A673 (cell line): ENCODE data around the gene PARP6. TPM values are rescaled to one million over a fixed set of nuclear protein-coding genes. Genes with fewer than 3 reads are reported as not detected.
A peak's percentile ranks its signal among the peaks of the same experiment; 100 is the strongest.

Source experiments
- BruUV-seq: library from RNA; stranded (reverse); fragments of 400-500 nt; replicated peaks from 2 replicates; lab custom pipeline; 2021; lab: Mats Ljungman, UMichigan
- CTCF ChIA-PET: fragments of 300-600 bp; sonication (Branson Sonifier 250); formaldehyde crosslinking; loops from one replicate; lab custom pipeline; 2022; ENCODE audit warnings: antibody characterized with exemption; lab: Charles Lee
- POLR2A ChIA-PET: fragments of 300-600 bp; sonication (Branson Sonifier 250); formaldehyde crosslinking; loops from one replicate; lab custom pipeline; 2022; ENCODE audit warnings: antibody characterized with exemption; ENCODE audit not compliant: low non-redundant PET; lab: Charles Lee
- DNase-seq: peaks from one replicate; pipeline ENCODE4 v3.0.0-alpha.2; 2015; ENCODE audit warnings: low spot score
- H3K27ac ChIP-seq: fragments of 200-600 bp; sonication (generic); 2 replicates; pipeline ENCODE4 v1.5.1; 2016; ENCODE audit warnings: mixed run types, low read depth, mild to moderate bottlenecking, mixed read lengths, antibody characterized with exemption, low read length; ENCODE audit not compliant: poor library complexity, severe bottlenecking
- H3K27me3 ChIP-seq: fragments of 200-600 bp; sonication (generic); replicated peaks from 2 replicates; pipeline ENCODE4 v1.6.1; 2017; ENCODE audit warnings: mixed run types, low read depth, mild to moderate bottlenecking, mixed read lengths, antibody characterized with exemption, low read length; ENCODE audit not compliant: insufficient read depth, poor library complexity
- H3K36me3 ChIP-seq: fragments of 200-600 bp; sonication (generic); 2 replicates; pipeline ENCODE4 v1.6.1; 2016; ENCODE audit warnings: mixed run types, mild to moderate bottlenecking, mixed read lengths, antibody characterized with exemption, low read length; ENCODE audit not compliant: insufficient read depth, poor library complexity, severe bottlenecking
- H3K4me1 ChIP-seq: fragments of 200-600 bp; sonication (generic); 2 replicates; pipeline ENCODE4 v1.6.1; 2017; ENCODE audit warnings: mixed run types, mild to moderate bottlenecking, mixed read lengths, antibody characterized with exemption, low read length; ENCODE audit not compliant: insufficient read depth, poor library complexity, severe bottlenecking
- H3K4me3 ChIP-seq: fragments of 200-600 bp; sonication (generic); 2 replicates; pipeline ENCODE4 v1.5.1; 2016; ENCODE audit warnings: low read depth, mixed run types, mild to moderate bottlenecking, mixed read lengths, low read length; ENCODE audit not compliant: poor library complexity, severe bottlenecking
- H3K9me3 ChIP-seq: fragments of 200-600 bp; sonication (generic); 2 replicates; pipeline ENCODE4 v1.6.1; 2016; ENCODE audit warnings: mixed run types, low read depth, mild to moderate bottlenecking, mixed read lengths, antibody characterized with exemption, low read length; ENCODE audit not compliant: poor library complexity, severe bottlenecking
- EZH2 ChIP-seq: fragments of 200-600 bp; sonication (generic); IDR thresholded peaks from 2 replicates; pipeline ENCODE4 v1.6.1; 2017; ENCODE audit warnings: borderline replicate concordance, low read depth, mild to moderate bottlenecking, mixed read lengths, antibody characterized with exemption, low read length; ENCODE audit not compliant: poor library complexity, severe bottlenecking
- intact Hi-C: fragments of 100-400 bp; cut with micrococcal nuclease; formaldehyde crosslinking; loops from one replicate; pipeline ENCODE4 v1.10.0; 2022; ENCODE audit not compliant: unreplicated experiment
- total RNA-seq: library from RNA; stranded (reverse); gene quantifications from 2 replicates; pipeline ENCODE4 v1.2.3, GENCODE V29; 2021
- TF ChIP-seq, protein P1 (sequence below): fragments of 300-800, 200-600 bp; sonication (generic); conservative IDR thresholded peaks from 2 replicates; pipeline ENCODE4 v1.5.1; 2017; ENCODE audit warnings: low read depth, mild to moderate bottlenecking, antibody characterized with exemption, low read length, moderate library complexity, mixed read lengths

PARP6 gene
- total RNA-seq, 1 experiment from 2014 or later = 71.4 TPM

DNA sequence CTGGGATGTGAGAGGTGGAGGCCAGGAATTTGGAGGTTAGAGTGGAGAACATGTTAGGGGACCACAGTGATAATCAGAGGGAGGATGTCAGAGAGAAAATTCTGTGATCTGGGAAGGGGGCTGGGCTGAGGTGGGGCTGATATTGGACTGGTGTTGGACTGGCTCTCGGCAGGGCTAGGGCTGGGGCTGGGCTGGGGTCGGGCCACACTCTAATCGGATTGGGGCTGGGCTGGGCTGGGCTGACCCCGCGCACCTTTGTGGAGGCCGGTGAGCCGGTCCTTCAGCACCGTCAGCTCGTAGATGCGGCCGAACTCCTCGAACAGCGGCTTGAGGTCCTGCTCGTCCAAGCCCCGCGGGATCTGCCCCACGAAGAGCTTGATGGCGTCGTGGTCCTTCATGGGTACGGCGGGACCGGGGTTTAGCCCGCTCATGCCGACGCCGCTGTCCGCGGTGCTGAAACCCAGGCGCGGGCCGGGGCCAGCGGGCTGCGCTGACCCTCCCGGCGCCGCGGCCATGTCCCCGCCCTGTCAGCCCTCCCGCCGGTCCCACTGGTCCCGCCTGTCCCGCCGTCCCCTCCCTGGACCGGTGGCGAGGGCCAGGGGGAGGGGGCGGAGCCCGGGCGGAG lies 47.1 kb upstream of the PARP6 start:
- Histone ChIP-seq H3K27ac (no peak overlapping the region), H3K27me3 (peaks cover 2% of the 10 kb centered on the region), H3K9me3 (no peaks in the 10 kb centered on the region), H3K4me3 (peak overlapping the region; percentile 40), H3K36me3 (no peaks in the 10 kb centered on the region), H3K4me1 (no peaks in the 10 kb centered on the region)
- ChIA-PET POLR2A (no interaction called here), CTCF (no interaction called here)
- DNase-seq = peak; percentile 66
- no peak for TF ChIP-seq EZH2
- TF ChIP-seq, protein P1, sequence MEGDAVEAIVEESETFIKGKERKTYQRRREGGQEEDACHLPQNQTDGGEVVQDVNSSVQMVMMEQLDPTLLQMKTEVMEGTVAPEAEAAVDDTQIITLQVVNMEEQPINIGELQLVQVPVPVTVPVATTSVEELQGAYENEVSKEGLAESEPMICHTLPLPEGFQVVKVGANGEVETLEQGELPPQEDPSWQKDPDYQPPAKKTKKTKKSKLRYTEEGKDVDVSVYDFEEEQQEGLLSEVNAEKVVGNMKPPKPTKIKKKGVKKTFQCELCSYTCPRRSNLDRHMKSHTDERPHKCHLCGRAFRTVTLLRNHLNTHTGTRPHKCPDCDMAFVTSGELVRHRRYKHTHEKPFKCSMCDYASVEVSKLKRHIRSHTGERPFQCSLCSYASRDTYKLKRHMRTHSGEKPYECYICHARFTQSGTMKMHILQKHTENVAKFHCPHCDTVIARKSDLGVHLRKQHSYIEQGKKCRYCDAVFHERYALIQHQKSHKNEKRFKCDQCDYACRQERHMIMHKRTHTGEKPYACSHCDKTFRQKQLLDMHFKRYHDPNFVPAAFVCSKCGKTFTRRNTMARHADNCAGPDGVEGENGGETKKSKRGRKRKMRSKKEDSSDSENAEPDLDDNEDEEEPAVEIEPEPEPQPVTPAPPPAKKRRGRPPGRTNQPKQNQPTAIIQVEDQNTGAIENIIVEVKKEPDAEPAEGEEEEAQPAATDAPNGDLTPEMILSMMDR = no peak
- BruUV-seq = no TSS peak
- intact Hi-C loops = no loop called here

DNA sequence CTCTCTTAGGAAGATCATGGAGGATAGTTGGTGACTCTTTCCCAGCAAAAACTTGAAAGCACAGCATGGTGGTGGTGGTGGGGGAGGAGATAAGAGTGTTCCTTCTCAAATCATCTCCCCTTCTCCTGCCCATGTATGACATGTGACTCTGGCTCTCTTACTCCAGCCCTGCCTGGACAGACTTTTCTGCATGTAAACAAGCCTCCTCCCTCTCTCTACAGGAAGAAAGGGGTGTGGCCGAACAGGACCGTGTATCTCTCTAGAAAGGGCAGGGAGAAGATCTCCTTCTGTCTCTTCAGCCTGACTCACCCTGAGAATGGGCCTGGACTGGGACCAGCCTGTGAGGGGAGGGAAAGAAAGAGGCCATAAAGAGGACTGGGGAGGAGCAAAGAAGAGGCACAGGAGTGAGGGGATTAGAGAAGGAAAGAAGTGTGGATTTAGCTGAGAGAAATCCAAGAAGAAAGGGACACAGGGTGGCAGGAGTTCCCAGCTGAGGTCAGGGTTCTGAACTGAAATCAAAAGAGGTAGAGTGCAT lies 46.1 kb upstream of the PARP6 start:
- H3K27me3 ChIP-seq = peaks cover 2% of the 10 kb centered on the region
- CTCF ChIA-PET = no interaction called here
- TF ChIP-seq EZH2 = no peak

DNA sequence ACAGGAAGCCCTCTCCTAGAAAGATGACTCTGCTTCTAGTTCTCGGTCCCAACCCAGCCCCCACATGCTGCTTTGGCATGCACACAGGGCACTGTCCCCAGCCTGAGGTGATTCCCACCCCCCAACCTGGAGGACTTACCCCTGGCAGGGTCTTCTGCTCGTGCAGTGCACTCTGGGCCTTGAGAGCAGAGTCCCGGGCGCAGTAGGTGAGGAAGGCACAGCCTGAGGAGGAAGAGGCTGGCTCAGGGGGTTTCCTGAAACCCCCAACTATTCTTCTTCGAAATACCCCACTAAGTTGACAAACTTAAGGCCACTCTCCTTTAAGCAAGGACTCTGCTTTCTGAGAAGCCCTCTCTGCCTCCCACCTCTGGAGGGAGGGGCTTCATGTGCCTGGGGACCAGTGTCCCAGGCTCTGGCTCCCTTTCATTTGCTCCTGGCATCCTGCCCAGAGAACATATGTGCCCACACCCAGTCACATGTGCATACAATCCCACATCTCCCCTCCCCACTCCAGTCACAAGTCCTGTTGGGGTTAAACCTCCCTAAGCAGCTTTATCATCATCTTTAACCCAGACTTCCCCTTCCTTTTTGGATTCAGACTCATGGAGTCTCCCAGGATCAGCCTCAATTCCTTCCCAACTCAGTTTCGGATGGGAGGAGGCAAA lies 43.5 kb upstream of the PARP6 start:
- no TSS peak for BruUV-seq
- DNase-seq = peak; percentile 36
- TF ChIP-seq, protein P1 = no peak
- no peak for TF ChIP-seq EZH2
- H3K9me3 ChIP-seq = no peaks in the 10 kb centered on the region
- no peaks in the 10 kb centered on the region for H3K4me1 ChIP-seq
- ChIA-PET POLR2A (no interaction called here), CTCF (interaction anchor here (0.5 kb wide), 1 partner anchor 147 kb away, joined by 7 read pairs; no protein-coding TSS in a partner anchor)
- no peaks in the 10 kb centered on the region for H3K36me3 ChIP-seq
- no peak overlapping the region for H3K27ac ChIP-seq
- H3K4me3 ChIP-seq = no peak overlapping the region
- peaks cover 2% of the 10 kb centered on the region for H3K27me3 ChIP-seq
- intact Hi-C loops = no loop called here

More for the DNA sequence above, 46.1 kb upstream of the PARP6 start:
- intact Hi-C loops = no loop called here
- POLR2A ChIA-PET = no interaction called here
- BruUV-seq = no TSS peak
- DNase-seq = no peak
- no peaks in the 10 kb centered on the region for H3K4me1 ChIP-seq
- no peaks in the 10 kb centered on the region for H3K36me3 ChIP-seq
- no peak overlapping the region for H3K4me3 ChIP-seq
- no peaks in the 10 kb centered on the region for H3K9me3 ChIP-seq
- no peak overlapping the region for H3K27ac ChIP-seq
